GM03348 (cell line): ENCODE measurements around the gene FBXL16.

Experiments used
- DNase-seq: peaks from one replicate; pipeline ENCODE4 v3.0.0; 2012; ENCODE audit warnings: low spot score

The FBXL16 gene

DNA sequence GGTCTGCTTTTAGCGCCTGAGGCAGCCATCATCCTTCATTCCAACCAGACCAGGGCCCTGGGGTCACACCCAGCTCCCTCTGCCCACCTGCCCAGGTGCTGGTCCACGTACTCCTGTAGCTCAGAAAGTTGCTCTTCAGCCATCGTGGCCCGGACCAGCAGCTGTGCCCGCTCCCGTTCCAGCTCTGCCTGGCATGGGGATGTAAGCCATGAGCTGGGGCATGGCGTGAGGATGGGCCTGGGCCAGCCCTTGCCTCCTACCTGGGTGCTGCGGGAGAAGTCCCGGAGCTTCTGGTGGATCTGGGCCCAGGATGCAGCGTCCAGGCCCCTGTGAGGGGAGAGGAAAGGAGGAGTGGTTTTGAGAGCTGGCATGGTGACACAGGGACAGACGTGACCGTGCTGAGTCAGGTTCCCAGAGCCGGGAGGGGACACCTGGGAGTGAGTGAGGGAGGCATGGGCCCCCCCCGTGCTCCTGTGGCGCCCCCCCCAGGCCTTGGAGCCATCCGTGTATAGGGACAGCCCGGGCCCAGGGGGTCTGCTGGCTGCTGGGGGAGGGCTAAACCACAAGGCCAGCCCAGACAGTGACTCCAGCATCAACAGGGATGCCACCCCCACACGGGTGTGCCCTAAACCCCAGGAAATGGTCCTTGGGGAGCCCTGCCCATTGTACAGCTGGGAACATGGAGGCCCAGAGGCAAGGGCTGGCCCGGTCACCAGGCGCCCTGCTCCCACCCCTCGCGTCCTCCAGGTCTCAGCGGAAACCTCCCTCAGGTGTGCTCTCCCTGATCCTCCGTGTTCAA lies 17.4 kb upstream of the FBXL16 start:
- no peak for DNase-seq

DNA sequence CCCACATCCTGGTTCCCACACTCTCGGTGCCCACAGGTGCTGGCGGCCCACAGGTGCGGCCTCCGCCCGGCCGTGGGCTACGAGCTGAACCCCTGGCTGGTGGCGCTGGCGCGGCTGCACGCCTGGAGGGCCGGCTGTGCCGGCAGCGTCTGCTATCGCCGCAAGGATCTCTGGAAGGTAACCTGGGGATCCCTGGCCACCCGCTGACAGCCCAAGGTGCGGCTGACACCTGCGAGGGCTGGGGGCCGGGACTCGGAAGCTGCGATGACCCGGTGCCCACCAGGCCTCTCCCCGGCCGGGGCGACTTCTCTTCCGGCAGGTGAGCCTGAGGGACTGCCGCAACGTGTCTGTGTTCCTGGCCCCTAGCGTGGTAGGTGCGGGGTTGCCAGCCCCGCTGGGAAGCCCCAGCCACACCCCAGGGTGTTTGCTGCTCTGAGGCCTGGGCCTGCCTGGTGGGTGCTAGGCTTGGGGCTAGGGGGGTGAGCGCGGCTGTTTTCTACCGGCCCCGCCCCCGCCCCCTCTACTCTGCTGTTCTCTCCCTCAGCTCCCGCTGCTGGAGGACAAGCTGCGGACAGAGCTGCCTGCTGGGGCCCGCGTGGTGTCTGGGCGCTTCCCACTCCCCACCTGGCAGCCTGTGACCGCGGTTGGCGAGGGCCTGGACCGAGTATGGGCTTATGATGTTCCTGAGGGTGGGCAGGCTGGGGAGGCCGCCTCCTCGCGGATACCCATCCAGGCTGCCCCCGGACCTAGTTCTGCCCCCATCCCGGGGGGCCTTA lies 16.4 kb upstream of the FBXL16 start:
- DNase-seq = no peak

DNA sequence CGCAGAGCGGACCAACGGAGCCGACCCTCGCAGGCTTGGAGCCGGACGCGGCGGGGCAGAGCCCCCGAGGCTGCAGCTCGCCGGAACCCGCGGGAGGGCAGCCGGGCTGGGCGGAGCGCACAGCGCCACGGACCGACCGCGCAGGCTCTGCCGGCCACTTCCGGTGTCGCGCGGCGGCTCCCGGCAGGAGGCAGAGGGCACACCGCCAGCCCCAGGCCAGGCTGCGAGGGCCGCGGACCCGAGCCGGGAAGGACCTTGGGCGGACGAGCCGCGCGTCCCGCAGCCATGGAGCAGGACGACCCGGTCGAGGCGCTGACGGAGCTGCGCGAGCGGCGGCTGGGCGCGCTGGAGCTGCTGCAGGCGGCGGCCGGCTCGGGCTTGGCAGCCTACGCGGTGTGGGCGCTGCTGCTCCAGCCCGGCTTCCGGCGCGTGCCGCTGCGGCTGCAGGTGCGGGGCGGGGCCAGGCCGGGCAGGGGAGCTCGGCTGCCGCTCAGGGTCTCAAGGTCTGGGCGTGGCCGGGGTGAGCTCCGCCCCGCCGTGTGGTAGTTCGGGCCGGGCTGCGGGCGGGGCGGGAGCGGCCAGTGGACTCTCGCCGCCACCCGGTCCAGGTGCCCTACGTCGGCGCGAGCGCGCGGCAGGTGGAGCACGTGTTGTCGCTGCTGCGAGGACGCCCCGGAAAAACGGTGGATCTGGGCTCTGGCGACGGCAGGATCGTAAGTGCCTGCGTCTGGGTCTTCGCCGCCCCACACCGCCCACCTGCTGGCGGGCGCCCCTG lies 15.6 kb upstream of the FBXL16 start, which contains the start of gene ANTKMT:
Gene ANTKMT (plus strand): TSS at position 157 of the 775 bp plus-strand sequence. CDS start 129 bp downstream, at position 286.
- peak; percentile 93 for DNase-seq

DNA sequence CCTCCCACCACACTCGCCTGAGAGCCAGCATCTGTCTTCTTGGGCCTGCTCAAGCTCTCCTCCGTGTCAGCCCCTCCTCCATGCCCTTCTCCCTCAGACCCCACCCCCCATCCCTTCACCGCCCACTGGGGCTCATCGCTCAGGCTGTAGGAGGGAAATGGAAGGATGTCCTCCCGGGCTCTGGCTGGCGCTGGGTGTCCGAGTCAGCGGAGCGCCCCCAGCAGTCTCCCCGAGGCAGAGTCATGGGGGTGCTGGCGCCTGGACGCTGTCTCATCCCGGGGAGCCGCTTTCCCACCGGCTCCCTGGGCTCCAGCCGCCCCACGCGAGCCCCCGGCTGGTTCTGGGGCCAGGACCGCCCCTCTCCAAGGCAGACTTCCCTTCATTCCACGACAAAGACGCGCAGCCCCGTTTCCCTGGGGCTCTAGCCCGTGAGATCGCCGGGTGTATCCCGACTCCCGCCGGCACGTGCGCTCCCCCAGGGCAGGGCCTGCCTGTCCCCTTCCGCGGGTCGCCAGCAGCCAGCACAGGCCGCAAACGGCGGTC lies 14.9 kb upstream of the FBXL16 start:
- peak; percentile 77 for DNase-seq

DNA sequence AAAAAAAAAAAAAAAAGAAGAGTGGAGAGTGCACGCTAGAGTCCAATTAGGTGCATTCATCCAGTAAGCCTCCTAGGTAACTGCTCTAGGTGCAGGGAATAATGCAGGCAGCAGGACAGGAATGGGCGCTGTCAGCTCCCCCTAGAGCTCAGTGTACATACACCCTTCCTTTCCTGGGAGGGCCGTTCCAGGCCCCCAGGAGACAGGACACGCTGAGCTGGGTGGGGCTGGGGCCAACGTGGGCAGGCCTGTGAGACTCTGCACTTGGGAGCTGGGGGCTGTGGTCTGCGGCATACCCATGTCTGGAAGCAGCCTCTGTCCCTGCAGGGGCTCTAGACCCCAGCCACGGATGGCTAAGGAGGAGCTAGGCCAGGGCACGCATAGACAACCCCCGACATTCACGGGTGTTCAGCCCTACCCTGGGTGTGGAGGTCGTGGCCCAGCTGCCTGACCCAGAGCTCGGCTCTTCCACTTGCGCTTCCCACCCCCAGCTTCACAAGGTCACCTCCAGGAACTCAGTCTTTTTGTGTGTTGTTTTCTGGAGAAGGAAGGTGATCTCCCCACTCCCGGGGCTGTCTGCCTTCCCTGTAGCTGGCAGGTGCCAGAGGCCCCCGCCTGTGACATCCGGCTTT lies 14.3 kb upstream of the FBXL16 start:
- peak; percentile 29 for DNase-seq

DNA sequence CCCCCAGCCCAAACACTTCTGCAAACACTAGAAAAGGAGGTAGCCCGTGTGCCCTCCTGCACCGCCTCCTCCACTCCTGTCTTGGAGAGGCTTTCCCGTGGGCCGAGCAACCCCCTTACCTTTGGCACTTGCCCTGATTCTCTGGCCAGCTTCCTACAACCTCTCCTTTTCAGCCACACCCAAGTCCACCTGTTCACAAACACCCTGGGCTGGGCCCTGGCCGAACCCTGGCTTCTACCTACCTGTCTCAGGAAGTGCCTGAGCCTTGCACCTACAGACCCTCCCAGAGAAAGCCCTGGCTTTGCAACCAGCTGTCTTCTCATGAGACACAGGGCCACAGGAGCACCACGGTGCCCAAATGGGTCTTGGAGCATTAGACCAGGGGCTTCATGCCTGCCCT lies 13.3 kb upstream of the FBXL16 start:
- DNase-seq = no peak

DNA sequence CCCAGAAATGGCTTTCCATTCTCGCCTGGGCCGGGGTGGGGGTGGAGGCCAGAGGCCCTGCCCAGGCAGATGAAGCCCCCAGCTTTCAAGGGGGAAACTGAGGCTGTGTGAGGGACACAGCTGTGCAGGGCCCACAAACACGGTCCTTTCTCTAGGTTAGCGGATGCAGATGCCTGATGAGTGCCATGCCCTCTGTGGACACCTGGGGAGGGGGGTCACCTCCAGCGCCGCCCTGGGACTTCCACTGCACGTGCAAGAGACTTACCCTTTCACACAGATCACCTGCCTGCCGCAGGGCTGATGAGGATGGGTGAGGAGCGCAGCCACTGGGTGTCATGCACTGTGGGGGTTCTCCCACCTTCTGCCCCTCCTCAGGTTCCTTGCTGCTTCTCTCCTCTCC lies 12.8 kb upstream of the FBXL16 start:
- DNase-seq = no peak

DNA sequence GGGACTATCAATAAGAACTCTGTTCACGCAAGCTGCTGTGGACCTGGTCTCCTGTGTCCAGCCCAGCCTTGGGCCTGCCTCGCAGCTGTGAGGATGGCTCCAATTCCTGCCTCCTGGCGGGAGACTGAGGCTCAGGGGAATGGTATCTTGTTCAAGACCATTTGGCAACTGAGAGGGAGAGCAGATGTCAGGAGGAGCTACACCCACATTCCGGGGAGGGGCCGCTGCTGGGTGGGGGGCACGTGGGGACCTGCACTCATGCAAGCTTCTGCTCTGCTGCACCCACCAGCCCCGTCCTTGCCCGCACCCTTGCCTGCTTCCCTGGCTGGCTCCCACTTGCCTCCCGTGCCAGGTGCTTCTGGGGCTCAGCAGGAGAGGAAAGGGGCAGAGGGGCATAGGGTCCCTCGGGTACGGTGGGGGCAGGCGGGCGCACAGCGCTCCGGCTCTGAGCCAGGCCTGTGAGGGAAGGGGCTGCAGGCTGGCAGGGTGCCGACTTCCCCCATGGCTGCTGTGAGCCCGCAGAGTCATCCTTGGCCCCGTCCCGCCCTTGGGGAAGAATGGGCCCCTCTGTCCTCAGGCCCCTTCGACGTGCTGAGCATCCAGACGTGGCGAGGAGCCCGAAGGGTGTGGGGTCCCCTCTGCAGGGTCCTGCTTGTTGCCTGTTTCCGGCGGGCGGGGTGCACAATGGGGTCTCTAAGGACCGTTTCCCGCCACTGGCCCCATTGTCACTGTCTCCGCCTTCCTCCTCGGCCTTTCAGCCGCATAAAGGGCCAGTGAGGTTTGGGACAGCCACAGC lies 12.0 kb upstream of the FBXL16 start:
- no peak for DNase-seq

DNA sequence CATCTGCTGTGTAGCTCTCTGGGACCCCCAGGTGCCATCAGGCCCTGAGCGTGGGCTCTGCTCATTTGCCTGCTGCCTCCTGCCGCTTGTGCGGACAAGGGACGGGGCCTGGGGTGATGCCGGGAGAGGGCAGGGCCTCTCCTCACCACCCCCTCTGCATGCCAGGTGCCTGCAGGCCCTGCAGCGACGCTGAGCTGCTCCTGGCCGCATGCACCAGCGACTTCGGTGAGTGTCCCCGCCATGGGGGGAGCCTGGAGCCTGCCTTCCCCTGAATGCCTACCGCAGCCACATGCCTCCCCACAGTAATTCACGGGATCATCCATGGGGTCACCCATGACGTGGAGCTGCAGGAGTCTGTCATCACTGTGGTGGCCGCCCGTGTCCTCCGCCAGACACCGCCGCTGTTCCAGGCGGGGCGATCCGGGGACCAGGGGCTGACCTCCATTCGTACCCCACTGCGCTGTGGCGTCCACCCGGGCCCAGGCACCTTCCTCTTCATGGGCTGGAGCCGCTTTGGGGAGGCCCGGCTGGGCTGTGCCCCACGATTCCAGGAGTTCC lies 11.2 kb upstream of the FBXL16 start:
- DNase-seq = no peak

DNA sequence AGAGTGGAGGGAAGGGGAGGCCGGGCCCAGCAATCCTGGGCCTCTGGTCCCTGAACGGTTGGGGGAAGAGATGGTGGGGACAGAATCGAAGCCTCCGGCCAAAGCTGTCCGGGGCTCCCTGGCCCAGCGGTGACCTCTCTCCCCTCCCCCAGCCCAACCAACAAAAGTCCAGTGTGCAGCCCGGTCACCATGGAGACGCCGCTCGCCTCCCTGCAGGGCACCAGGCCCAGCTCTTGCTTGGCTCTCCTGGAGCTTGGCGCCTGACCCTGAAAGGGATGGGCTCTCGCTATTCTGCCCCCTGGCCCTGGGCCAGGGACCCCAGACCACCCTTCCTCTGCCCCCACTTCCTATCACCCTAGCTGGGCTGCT lies 10.6 kb upstream of the FBXL16 start:
- peak; percentile 29 for DNase-seq

DNA sequence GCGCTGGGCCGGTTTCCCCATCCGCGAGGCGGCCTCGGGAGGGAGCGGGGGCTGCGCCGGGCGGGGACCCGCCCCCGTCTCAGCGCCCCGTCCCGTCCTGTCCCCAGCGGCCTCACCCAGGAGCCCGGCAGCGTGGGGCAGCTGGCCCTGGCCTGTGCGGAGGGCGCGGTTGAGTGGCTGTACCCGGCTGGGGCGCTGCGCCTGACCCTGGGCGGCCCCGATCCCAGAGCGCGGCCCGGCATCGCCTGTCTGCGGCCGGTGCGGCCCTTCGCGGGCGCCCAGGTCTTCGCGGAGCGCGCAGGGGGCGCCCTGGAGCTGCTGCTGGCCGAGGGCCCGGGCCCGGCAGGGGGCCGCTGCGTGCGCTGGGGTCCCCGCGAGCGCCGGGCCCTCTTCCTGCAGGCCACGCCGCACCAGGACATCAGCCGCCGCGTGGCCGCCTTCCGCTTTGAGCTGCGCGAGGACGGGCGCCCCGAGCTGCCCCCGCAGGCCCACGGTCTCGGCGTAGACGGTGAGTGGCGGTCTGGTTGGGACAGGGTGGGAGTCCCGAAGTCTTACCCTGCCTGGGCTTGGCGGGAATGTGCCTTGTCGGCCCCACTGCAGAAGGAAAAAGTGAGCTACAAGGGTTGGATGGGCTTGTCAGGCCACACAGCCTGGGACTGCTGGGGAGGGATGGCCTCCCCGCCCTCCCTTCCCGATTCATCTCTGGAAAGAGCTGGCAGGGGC lies 10.0 kb upstream of the FBXL16 start:
- peak; percentile 47 for DNase-seq

DNA sequence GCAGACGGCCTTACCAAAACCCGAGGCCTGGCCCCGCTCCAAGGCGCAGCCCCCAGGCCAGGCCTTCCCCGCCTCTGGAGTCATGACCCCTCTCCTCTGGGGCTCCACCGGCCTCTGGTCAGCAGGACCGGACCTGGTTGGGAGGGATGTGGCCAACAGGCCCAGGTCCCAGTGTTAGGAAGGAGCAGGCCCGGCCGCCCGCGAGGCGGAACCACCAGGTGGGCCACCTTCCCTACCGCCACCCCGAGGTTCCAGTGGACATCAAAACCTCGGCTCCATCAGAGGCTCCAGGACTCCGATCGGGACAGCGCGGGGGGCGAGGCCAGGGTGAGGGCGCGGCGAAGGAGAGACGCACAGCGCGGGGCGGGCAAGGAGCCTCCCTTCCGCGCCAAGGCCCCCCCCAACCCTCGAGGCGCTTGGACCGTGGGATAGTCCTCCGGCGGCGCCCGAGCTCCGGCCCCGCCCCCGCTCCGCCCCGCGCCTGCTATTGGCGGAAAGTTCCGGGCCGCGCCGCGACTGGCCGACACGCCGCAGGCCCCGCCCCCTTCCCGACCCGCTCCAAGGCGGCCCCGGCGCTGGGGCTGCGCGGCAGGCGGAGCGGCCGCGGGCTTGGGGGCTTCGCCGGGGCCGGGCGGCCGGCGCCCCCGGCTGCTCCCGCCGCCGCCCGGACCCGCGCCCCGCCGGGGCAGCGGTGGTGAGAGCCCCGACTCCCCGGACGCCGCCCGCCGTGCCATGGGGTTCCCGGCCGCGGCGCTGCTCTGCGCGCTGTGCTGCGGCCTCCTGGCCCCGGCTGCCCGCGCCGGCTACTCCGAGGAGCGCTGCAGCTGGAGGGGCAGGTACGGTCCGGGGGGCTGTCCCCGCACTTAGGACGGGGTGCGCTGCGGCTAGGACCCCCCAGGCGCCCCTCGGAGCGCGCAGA lies 9.2 kb upstream of the FBXL16 start, which contains the start of gene METRN:
Gene METRN (plus strand): TSS at position 561 of the 919 bp plus-strand sequence. CDS start 172 bp downstream, at position 733.
- peak; percentile 97 for DNase-seq

DNA sequence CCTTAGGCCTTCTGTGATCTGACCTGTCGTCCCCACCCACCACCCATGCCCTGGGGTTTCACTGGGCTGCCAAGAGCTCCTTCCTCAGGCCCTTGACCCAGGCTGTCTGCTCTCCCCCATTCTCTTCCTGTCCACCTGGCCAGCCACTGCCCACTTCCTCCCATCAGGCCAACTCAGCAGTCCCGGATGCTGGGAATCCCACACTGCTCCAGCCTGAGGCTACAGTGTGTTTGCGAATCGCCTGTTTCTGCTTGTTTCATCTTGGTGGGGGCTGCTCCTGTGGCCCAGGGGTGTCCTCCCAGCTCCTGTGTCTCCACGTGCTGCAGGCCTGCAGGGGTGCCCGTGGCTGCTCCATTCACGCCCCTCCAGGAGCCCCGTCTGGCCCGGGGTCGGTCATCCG lies 8.5 kb upstream of the FBXL16 start:
- DNase-seq = no peak

DNA sequence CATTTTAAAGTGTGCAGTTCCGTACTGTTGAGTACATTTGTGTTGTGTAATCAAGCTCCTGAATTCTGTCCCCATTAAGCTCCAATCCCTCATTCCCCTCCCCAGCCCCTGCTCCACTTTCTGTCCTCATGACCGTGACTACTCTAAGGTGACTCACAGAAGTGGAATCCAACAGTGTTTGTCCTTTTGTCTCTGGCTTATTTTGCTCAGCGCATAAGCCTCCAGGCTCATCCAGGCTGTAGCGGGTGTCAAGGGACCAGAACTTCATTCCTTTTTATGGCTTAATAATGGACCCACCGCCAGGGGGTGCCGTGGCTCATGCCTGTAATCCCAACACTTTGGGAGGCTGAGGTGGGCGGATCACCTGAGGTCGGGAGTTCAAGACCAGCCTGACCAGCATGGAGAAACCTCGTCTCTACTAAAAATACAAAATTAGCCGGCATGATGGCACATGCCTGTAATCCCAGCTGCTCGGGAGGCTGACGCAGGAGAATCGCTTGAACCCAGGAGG lies 7.2 kb upstream of the FBXL16 start:
- peak; percentile 76 for DNase-seq

DNA sequence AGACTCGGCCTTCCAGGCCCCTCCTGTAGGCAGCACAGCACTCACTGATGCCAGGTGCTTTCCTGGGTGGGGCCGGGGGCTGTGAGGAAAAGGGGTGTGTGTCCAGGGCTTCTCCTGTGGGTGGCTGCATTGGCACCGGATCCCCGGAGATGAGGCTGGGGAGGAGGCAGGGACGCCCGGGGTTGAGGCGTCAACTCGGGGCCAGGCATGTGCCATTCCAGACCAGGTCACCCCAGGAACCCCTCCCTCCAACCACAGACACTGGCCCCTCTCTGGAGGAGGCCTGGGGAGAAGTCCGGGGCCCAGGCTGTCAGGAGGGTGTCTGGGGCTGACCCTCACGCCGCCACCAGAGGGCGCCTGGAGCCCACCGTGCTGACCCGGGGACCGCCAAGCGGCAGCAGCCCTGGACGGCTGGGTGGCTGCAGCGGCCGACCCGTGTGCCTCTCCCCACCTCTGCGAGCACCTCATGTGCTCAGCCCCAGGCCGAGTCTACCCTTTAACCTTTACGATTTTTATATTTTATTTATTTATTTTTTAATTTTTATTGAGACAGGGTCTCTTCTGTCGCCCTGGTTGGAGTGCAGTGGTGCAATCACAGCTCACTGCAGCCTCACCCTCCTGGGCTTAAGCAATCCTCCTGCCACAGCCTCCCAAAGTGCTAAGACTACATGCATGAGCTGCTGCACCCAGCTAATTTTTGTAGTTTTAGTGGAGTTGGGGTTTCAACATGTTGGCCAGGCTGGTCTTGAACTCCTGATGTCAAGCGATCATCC lies 6.1 kb upstream of the FBXL16 start:
- DNase-seq = peak; percentile 93

DNA sequence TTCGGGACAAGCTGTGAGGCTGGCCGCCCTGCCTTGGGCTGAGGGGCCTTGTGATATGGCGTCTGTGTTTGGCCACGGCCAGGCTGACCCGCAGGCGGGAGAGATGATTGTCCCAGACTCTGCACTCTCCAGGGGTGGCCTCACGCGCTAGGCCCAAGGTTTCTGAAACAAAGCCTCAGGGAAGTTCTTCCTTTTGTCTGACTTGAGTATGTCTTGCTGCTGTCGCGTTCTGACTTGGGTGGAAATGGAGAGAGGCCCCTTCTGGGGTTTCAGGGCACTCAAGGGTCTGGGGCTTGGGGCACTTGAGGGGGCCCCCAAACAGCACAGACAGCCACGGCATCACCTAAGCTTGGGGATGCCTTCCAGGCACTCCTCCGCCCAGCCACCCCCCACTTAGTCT lies 5.5 kb upstream of the FBXL16 start:
- no peak for DNase-seq

DNA sequence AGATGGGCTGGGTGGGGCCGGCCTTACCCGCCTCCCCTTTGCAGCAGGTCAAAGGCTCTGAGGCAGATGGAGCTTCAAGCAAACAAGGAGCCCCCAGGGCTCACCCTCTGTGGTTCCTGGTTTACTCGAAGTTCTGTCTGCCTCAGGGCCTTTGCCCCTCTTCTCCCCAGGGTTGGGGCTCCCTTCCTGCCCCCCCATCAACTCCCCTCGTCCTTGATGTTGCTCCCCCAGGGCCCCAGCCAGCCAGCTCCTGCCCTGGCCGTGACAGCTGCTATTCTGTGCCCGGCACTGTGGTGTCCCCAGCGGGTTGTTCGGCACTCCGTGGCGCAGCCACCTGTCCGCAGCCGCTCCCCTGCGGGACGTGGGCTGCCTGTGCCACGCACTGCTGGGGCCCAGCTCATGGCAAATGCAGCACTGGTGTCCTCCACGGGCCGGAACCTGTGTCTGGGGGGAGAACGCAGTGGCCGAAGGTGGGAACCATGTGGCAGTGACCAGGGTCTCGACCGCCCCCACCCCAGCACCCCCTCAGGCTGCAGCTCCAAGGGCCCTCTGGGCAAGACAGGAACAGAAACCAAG lies 5.0 kb upstream of the FBXL16 start:
- DNase-seq = no peak
